Measurements from ENCODE around the gene CNOT11. TPM values are rescaled to one million over a fixed set of nuclear protein-coding genes. Genes with fewer than 3 reads are reported as not detected.

CNOT11 gene
- total RNA-seq: 10 to 100 TPM; 32.6 to 35.7 TPM
- polyA plus RNA-seq (ENCODE audit: insufficient read length in 6 of 6): 10 to 100 TPM; 44.4 to 53.3 (median 48.3) TPM
- long read RNA-seq, donor 1, transcript CNOT11-201 (7 exons, 2,599 nt): major isoform, 15 of 62 reads
- long read RNA-seq, donor 1, partial matches to known transcripts: 33 of 62 reads
- long read RNA-seq, donor 1, other reads (novel, unspliced or antisense): 13 of 62 reads
- long read RNA-seq, donor 2, transcript CNOT11-201 (7 exons, 2,599 nt): major isoform, 8 of 62 reads
- long read RNA-seq, donor 2, partial matches to known transcripts: 36 of 62 reads
- long read RNA-seq, donor 2, other reads (novel, unspliced or antisense): 18 of 62 reads
- long read RNA-seq, donor 3, transcript CNOT11-201 (7 exons, 2,599 nt): major isoform, 15 of 15 reads
- long read RNA-seq, donor 3, partial matches to known transcripts: 0 of 15 reads
- long read RNA-seq, donor 3, other reads (novel, unspliced or antisense): 0 of 15 reads
- long read RNA-seq, donor 4, partial matches to known transcripts: 2 of 2 reads
- long read RNA-seq, donor 4, other reads (novel, unspliced or antisense): 0 of 2 reads
- long read RNA-seq, donor 5, transcript CNOT11-201 (7 exons, 2,599 nt): major isoform, 8 of 43 reads
- long read RNA-seq, donor 5, partial matches to known transcripts: 35 of 43 reads
- long read RNA-seq, donor 5, other reads (novel, unspliced or antisense): 0 of 43 reads
- long read RNA-seq, donor 6, transcript CNOT11-201 (7 exons, 2,599 nt): major isoform, 16 of 21 reads
- long read RNA-seq, donor 6, partial matches to known transcripts: 5 of 21 reads
- long read RNA-seq, donor 6, other reads (novel, unspliced or antisense): 0 of 21 reads
- long read RNA-seq, donor 7, partial matches to known transcripts: 0 of 2 reads
- long read RNA-seq, donor 7, other reads (novel, unspliced or antisense): 0 of 2 reads
- long read RNA-seq, donor 8, transcript CNOT11-201 (7 exons, 2,599 nt): major isoform, 7 of 68 reads
- long read RNA-seq, donor 8, partial matches to known transcripts: 43 of 68 reads
- long read RNA-seq, donor 8, other reads (novel, unspliced or antisense): 17 of 68 reads
- long read RNA-seq, donor 9: 0 reads
- long read RNA-seq, donor 10, partial matches to known transcripts: 0 of 2 reads
- long read RNA-seq, donor 10, other reads (novel, unspliced or antisense): 2 of 2 reads
- long read RNA-seq, donor 11, transcript CNOT11-201 (7 exons, 2,599 nt): major isoform, 10 of 10 reads
- long read RNA-seq, donor 11, partial matches to known transcripts: 0 of 10 reads
- long read RNA-seq, donor 11, other reads (novel, unspliced or antisense): 0 of 10 reads
- long read RNA-seq, donor 12, transcript CNOT11-201 (7 exons, 2,599 nt): major isoform, 9 of 64 reads
- long read RNA-seq, donor 12, partial matches to known transcripts: 43 of 64 reads
- long read RNA-seq, donor 12, other reads (novel, unspliced or antisense): 12 of 64 reads

- H3K27me3 ChIP-seq: no peaks in the 10 kb centered on the region
- TF ChIP-seq, protein P1, sequence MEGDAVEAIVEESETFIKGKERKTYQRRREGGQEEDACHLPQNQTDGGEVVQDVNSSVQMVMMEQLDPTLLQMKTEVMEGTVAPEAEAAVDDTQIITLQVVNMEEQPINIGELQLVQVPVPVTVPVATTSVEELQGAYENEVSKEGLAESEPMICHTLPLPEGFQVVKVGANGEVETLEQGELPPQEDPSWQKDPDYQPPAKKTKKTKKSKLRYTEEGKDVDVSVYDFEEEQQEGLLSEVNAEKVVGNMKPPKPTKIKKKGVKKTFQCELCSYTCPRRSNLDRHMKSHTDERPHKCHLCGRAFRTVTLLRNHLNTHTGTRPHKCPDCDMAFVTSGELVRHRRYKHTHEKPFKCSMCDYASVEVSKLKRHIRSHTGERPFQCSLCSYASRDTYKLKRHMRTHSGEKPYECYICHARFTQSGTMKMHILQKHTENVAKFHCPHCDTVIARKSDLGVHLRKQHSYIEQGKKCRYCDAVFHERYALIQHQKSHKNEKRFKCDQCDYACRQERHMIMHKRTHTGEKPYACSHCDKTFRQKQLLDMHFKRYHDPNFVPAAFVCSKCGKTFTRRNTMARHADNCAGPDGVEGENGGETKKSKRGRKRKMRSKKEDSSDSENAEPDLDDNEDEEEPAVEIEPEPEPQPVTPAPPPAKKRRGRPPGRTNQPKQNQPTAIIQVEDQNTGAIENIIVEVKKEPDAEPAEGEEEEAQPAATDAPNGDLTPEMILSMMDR (IDR thresholded peaks at IDR 0.05): no peak
- H3K4me1 ChIP-seq: peaks cover 14 to 47% of the 10 kb centered on the region in 2 donors
- peak; percentile 99 for DNase-seq
- H3K4me3 ChIP-seq: peak within 1 kb of the TSS; percentile 87 to 94
- H3K27ac ChIP-seq: peak within 1 kb of the TSS; percentile 95 to 97
- intact Hi-C loops (cut with DNase I): no loop called here
- peak; percentile 94 for ATAC-seq
- H3K9me3 ChIP-seq: no peaks in the 10 kb centered on the region
- peaks cover 0 to 19% of the 10 kb centered on the region in 2 donors for H3K36me3 ChIP-seq
These were observed at the start of gene CNOT11 for GRCh38 chr2:101252408-101253012. Gene CNOT11 (plus strand): TSS chr2:101252886. CDS start chr2:101252965, 79 bp downstream.

DNA sequence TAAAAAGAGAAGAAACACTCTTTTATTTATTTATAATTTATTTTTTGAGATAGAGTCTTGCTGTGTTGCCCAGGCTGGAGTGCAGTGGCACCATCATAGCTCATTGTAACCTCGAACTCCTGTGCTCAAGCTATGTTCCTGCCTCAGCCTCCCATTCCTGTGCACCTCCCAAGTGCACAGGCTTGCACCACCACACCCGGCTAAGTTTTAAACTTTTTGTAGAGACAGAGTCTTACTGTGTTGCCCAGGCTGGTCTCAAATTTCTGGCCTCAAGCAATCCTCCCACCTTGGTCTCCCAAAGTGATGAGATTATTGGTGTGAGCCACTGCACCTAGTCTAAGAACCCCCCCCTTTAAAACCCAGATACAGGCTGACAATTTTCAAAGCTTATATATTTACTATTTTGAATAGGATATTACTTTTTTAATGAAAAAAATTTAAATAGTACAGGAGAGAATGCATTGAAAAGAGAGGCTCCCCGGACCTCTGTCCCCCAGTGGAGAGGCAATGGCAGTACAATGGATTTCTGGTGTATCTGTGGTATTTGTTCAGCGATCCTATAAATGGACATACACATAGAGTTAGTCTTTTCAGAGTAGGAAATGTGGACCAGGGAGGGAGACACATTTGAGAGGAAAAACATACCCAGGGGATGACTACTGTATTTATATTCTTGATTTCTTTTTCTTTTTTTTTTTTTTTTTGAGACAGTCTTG is 48.1 kb upstream of the CNOT11 start:
- no peak overlapping the region for H3K4me3 ChIP-seq
- TF ChIP-seq, protein P1 (IDR thresholded peaks at IDR 0.05): no peak
- no peak overlapping the region for H3K27ac ChIP-seq
- peaks cover 0 to 4% of the 10 kb centered on the region in 2 donors for H3K9me3 ChIP-seq
- intact Hi-C loops (cut with DNase I): loop anchor here in 1 of 2 donors (10.0 kb wide), 1 partner anchor 170 kb away; no protein-coding TSS in a partner anchor
- H3K36me3 ChIP-seq: no peaks in the 10 kb centered on the region
- no peaks in the 10 kb centered on the region for H3K27me3 ChIP-seq
- DNase-seq (no peak), ATAC-seq (no peak)
- peaks cover 0 to 19% of the 10 kb centered on the region in 2 donors for H3K4me1 ChIP-seq

DNA sequence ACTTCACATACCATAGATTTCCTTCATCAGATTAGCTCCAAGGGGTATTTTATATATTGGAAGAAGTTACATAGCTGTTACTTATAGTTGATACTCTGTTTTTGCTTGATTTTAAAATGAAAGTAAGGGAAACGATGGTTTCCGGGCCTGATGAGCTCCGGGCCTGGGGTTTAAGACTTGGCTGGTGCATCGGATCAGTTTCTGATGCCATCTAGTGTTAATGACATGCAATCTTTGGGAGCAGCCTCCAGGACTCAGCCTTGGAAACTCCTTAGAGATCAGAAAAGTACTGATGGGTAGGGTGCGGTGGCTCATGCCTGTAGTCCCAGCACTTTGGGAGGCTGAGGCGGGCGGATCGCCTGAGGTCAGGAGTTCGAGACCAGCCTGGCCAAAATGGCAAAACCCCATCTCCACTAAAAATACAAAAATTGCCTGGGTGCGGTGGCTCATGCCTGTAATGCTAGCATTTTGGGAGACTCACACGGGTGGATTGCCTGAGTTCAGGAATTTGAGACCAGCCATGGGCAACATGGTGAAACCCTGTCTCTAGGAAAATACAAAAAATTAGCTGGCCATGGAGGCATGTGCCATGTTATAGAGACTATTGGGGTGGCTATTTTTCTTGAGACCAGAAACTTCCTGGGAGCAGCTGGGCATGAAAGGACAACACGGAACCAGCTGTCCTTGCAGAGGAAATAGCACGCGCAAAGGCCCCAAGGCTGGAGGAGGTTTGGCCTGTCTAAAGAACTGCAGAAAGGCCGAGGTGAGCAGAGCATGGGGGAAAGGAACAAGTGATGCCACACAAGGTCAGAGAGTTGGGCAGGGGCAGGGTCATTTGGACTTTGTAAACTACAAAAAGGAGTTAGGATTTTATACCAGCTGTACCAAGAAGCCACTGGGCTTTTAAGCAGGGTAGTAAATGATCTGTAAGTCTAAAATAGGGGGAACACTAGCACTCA is 46.9 kb upstream of the CNOT11 start:
- Histone ChIP-seq H3K27ac (no peak overlapping the region), H3K9me3 (peaks cover 0 to 4% of the 10 kb centered on the region in 2 donors), H3K27me3 (no peaks in the 10 kb centered on the region), H3K4me3 (peak overlapping the region in 1 of 2 donors; percentile 2), H3K4me1 (peaks cover 0 to 15% of the 10 kb centered on the region in 2 donors), H3K36me3 (no peaks in the 10 kb centered on the region)
- peak; percentile 94 for ATAC-seq
- intact Hi-C loops (cut with DNase I): loop anchor here in 1 of 2 donors (10.0 kb wide), 1 partner anchor 171 kb away; no protein-coding TSS in a partner anchor
- DNase-seq: peak in 3 of 4 donors; percentile 42 to 81 (median 54)
- TF ChIP-seq, protein P1 (IDR thresholded peaks at IDR 0.05): peak; percentile 47 to 57

All from left lung (tissue), 14 donors.